Panc1 (cell line): ENCODE data around the gene FGD5.
A peak's percentile ranks its signal among the peaks of the same experiment; 100 is the strongest.

Experiments
- POLR2AphosphoS5 ChIP-seq: IDR thresholded peaks from 2 replicates; pipeline ENCODE4 v1.6.1; 2012; ENCODE audit warnings: mild to moderate bottlenecking, low read depth, low read length, moderate library complexity
- TF ChIP-seq, protein P1 (sequence below): fragments of 450-650 bp; IDR thresholded peaks from 2 replicates; pipeline ENCODE4 v1.5.1; 2017; ENCODE audit warnings: mild to moderate bottlenecking
- TF ChIP-seq, protein P2 (sequence below), 2 experiments: IDR thresholded peaks; 2 replicates each; pipeline ENCODE4 v1.6.1; 2011 to 2012; ENCODE audit warnings: low read depth in 2 of 2, control low read depth in 1 of 2, low read length in 1 of 2, mild to moderate bottlenecking in 1 of 2, moderate library complexity in 1 of 2; ENCODE audit not compliant: insufficient read depth in 1 of 2

- TF ChIP-seq, protein P1, sequence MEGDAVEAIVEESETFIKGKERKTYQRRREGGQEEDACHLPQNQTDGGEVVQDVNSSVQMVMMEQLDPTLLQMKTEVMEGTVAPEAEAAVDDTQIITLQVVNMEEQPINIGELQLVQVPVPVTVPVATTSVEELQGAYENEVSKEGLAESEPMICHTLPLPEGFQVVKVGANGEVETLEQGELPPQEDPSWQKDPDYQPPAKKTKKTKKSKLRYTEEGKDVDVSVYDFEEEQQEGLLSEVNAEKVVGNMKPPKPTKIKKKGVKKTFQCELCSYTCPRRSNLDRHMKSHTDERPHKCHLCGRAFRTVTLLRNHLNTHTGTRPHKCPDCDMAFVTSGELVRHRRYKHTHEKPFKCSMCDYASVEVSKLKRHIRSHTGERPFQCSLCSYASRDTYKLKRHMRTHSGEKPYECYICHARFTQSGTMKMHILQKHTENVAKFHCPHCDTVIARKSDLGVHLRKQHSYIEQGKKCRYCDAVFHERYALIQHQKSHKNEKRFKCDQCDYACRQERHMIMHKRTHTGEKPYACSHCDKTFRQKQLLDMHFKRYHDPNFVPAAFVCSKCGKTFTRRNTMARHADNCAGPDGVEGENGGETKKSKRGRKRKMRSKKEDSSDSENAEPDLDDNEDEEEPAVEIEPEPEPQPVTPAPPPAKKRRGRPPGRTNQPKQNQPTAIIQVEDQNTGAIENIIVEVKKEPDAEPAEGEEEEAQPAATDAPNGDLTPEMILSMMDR = peak; percentile 89
- TF ChIP-seq POLR2AphosphoS5 = no peak
- TF ChIP-seq, protein P2, sequence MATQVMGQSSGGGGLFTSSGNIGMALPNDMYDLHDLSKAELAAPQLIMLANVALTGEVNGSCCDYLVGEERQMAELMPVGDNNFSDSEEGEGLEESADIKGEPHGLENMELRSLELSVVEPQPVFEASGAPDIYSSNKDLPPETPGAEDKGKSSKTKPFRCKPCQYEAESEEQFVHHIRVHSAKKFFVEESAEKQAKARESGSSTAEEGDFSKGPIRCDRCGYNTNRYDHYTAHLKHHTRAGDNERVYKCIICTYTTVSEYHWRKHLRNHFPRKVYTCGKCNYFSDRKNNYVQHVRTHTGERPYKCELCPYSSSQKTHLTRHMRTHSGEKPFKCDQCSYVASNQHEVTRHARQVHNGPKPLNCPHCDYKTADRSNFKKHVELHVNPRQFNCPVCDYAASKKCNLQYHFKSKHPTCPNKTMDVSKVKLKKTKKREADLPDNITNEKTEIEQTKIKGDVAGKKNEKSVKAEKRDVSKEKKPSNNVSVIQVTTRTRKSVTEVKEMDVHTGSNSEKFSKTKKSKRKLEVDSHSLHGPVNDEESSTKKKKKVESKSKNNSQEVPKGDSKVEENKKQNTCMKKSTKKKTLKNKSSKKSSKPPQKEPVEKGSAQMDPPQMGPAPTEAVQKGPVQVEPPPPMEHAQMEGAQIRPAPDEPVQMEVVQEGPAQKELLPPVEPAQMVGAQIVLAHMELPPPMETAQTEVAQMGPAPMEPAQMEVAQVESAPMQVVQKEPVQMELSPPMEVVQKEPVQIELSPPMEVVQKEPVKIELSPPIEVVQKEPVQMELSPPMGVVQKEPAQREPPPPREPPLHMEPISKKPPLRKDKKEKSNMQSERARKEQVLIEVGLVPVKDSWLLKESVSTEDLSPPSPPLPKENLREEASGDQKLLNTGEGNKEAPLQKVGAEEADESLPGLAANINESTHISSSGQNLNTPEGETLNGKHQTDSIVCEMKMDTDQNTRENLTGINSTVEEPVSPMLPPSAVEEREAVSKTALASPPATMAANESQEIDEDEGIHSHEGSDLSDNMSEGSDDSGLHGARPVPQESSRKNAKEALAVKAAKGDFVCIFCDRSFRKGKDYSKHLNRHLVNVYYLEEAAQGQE (IDR thresholded peaks at IDR 0.05; ENCODE audit: insufficient read depth in 1 of 2, low read depth in 2 of 2, low read length in 1 of 2) = no peak
These were observed 27.3 kb upstream of the FGD5 start for GRCh38 chr3:14791343-14791945.
